NCI-H526 treated with DMSO at 0.1 percent for 48 hours (cell line): ENCODE measurements around the gene CCL23.
"Not testable (repeated sequence)": the region's sequence is repeated elsewhere in the genome, so short reads cannot be mapped to it uniquely, and the experiment has no call there.

Experiments used
- DNase-seq: peaks from one replicate; lab custom pipeline; 2025; lab: John Stamatoyannopoulos, UW

Gene CCL23

GRCh38 chr17:36017799-36018198 lies at the start of gene CCL23:
Gene CCL23, minus strand, starts transcription at chr17:36017972. Its CDS starts 75 bp downstream, at chr17:36017897.
- DNase-seq: no peak

- no peak for DNase-seq
Observed at GRCh38 chr17:36066365-36066985, 48.7 kb upstream of the CCL23 start.

- no peak for DNase-seq
Observed at GRCh38 chr17:36063786-36064541, 46.2 kb upstream of the CCL23 start, which contains the start of gene CCL18. Gene CCL18, plus strand, starts transcription at chr17:36064272. Its CDS starts 71 bp downstream, at chr17:36064343.

GRCh38 chr17:36060816-36061215 lies 43.0 kb upstream of the CCL23 start:
- no peak for DNase-seq

GRCh38 chr17:36059406-36059805 lies 41.6 kb upstream of the CCL23 start:
- DNase-seq: no peak

GRCh38 chr17:36057911-36058310 lies 40.1 kb upstream of the CCL23 start:
- DNase-seq: no peak

GRCh38 chr17:36055921-36056520 lies 38.2 kb upstream of the CCL23 start:
- DNase-seq: no peak

- no peak for DNase-seq
Observed at GRCh38 chr17:36055171-36055570, 37.4 kb upstream of the CCL23 start.

GRCh38 chr17:36049643-36050042 lies 31.9 kb upstream of the CCL23 start:
- no peak for DNase-seq

- no peak for DNase-seq
Observed at GRCh38 chr17:36048066-36048465, 30.3 kb upstream of the CCL23 start.

- DNase-seq: no peak
Observed at GRCh38 chr17:36036235-36036634, 18.5 kb upstream of the CCL23 start.

GRCh38 chr17:36034127-36034526 lies 16.4 kb upstream of the CCL23 start:
- no peak for DNase-seq

GRCh38 chr17:36030956-36031355 lies 13.2 kb upstream of the CCL23 start:
- no peak for DNase-seq

- DNase-seq: no peak
Observed at GRCh38 chr17:36027761-36028160, 10.0 kb upstream of the CCL23 start.

GRCh38 chr17:36024106-36024869 lies 6.5 kb upstream of the CCL23 start:
- no peak for DNase-seq

- no peak for DNase-seq
Observed at GRCh38 chr17:36019423-36019822, 1.7 kb upstream of the CCL23 start.

GRCh38 chr17:36016555-36016954 lies 1.2 kb downstream of the CCL23 start:
- DNase-seq: no peak

- DNase-seq: not testable (repeated sequence)
Observed at GRCh38 chr17:36015895-36016294, 1.9 kb downstream of the CCL23 start.

- DNase-seq: no peak
Observed at GRCh38 chr17:36014946-36015345, 2.8 kb downstream of the CCL23 start.

- no peak for DNase-seq
Observed at GRCh38 chr17:36011201-36011600, 6.6 kb downstream of the CCL23 start.

- peak; percentile 32 for DNase-seq
Observed at GRCh38 chr17:36008998-36009665, 8.6 kb downstream of the CCL23 start.

GRCh38 chr17:36004594-36005108 lies 13.1 kb downstream of the CCL23 start:
- no peak for DNase-seq
